ENCODE results near the gene SLC13A2.
"Not testable (repeated sequence)": the region's sequence is repeated elsewhere in the genome, so short reads cannot be mapped to it uniquely, and the experiment has no call there.

Gene SLC13A2

GRCh38 chr17:28515518-28515917, 42.1 kb downstream of the SLC13A2 start:
- H3K4me1 ChIP-seq: no peaks in the 10 kb centered on the region
- no peak for TF ChIP-seq CTCF (IDR thresholded peaks at IDR 0.05; ENCODE audit: low read depth, low read length)
- no peaks in the 10 kb centered on the region for H3K36me3 ChIP-seq
- no peaks in the 10 kb centered on the region for H3K27me3 ChIP-seq
- no peak overlapping the region for H3K4me3 ChIP-seq (ENCODE audit: low read depth, low read length)
- DNase-seq: no peak
- H3K9me3 ChIP-seq: no peaks in the 10 kb centered on the region

GRCh38 chr17:28518132-28518531, 44.7 kb downstream of the SLC13A2 start:
- no peaks in the 10 kb centered on the region for H3K9me3 ChIP-seq
- H3K4me3 ChIP-seq (ENCODE audit: low read depth, low read length): no peak overlapping the region
- no peaks in the 10 kb centered on the region for H3K36me3 ChIP-seq
- no peaks in the 10 kb centered on the region for H3K4me1 ChIP-seq
- no peak for DNase-seq
- H3K27me3 ChIP-seq: no peaks in the 10 kb centered on the region
- no peak for TF ChIP-seq CTCF (IDR thresholded peaks at IDR 0.05; ENCODE audit: low read depth, low read length)

- DNase-seq: no peak
- TF ChIP-seq CTCF (IDR thresholded peaks at IDR 0.05; ENCODE audit: low read depth, low read length): no peak
- Histone ChIP-seq H3K4me1 (no peaks in the 10 kb centered on the region), H3K36me3 (no peaks in the 10 kb centered on the region), H3K4me3 (ENCODE audit: low read depth, low read length) (no peak overlapping the region), H3K9me3 (no peaks in the 10 kb centered on the region), H3K27me3 (no peaks in the 10 kb centered on the region)
Observed at GRCh38 chr17:28518578-28518977, 45.1 kb downstream of the SLC13A2 start.

GRCh38 chr17:28519236-28519635, 45.8 kb downstream of the SLC13A2 start:
- Histone ChIP-seq H3K4me3 (ENCODE audit: low read depth, low read length) (no peak overlapping the region), H3K27me3 (no peaks in the 10 kb centered on the region), H3K4me1 (no peaks in the 10 kb centered on the region), H3K9me3 (no peaks in the 10 kb centered on the region), H3K36me3 (no peaks in the 10 kb centered on the region)
- no peak for TF ChIP-seq CTCF (IDR thresholded peaks at IDR 0.05; ENCODE audit: low read depth, low read length)
- no peak for DNase-seq

GRCh38 chr17:28520687-28521086, 47.2 kb downstream of the SLC13A2 start:
- no peak for DNase-seq
- H3K4me3 ChIP-seq (ENCODE audit: low read depth, low read length): no peak overlapping the region
- H3K9me3 ChIP-seq: no peaks in the 10 kb centered on the region
- TF ChIP-seq CTCF (IDR thresholded peaks at IDR 0.05; ENCODE audit: low read depth, low read length): no peak
- no peaks in the 10 kb centered on the region for H3K36me3 ChIP-seq
- no peaks in the 10 kb centered on the region for H3K4me1 ChIP-seq
- no peaks in the 10 kb centered on the region for H3K27me3 ChIP-seq

GRCh38 chr17:28521311-28522085, 48.1 kb downstream of the SLC13A2 start:
- no peak for TF ChIP-seq CTCF (IDR thresholded peaks at IDR 0.05; ENCODE audit: low read depth, low read length)
- H3K36me3 ChIP-seq: no peaks in the 10 kb centered on the region
- H3K4me3 ChIP-seq (ENCODE audit: low read depth, low read length): no peak overlapping the region
- no peak for DNase-seq
- no peaks in the 10 kb centered on the region for H3K4me1 ChIP-seq
- no peaks in the 10 kb centered on the region for H3K9me3 ChIP-seq
- no peaks in the 10 kb centered on the region for H3K27me3 ChIP-seq

GRCh38 chr17:28522281-28522680, 48.8 kb downstream of the SLC13A2 start:
- not testable (repeated sequence) for H3K36me3 ChIP-seq; DNase-seq; H3K4me3 ChIP-seq (ENCODE audit: low read depth, low read length); H3K9me3 ChIP-seq; H3K4me1 ChIP-seq; H3K27me3 ChIP-seq
